Measurements from ENCODE around the gene CSF3R. TPM values are rescaled to one million over a fixed set of nuclear protein-coding genes. Genes with fewer than 3 reads are reported as not detected.

The CSF3R gene
- total RNA-seq, 5 donors from 2014 or later (not counting 1 experiment from before 2014, with no cell fraction given) = 0.25 to 2.1 (median 1.8) TPM

DNA sequence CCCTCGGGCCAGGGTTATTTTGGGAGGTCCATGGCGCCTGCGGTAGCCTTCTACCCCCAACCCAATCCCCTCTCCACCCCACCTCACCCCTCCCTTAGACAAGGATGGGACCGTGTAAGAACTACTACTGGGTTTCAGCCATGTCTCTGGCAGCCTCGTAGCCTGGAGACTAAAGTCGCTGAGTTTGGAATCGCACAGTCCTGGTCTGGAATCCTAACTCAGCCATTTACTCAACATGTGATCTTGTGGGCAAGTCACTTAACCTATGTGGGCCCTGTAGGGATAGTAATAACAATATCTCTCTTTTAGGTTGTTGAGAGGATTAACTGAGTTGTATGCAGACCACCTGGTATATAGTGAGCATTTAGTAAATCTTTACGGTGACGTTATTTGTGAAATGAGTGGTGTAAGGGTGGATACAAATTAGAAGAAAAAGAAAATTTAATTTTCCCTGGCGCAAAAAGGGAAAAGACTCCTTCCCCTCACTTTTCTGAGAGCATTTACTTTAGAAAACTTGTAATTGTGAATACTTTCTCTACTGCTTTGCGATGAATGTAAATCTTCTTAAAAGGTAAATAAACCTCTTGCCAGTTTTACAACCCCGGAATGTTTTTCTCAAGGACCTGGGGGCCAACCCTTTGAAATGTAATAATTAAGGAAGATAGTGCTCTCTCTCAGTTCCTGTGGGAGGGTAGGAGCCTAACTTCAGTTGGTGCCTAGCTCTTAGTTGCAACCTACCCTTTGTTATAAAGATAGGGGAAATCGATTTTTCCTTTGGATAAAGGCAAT, 17.9 kb downstream of the CSF3R start:
- 0% methylated on average over 4 of the region's 13 CpGs for WGBS (ENCODE audit: insufficient coverage)
- CTCF ChIA-PET = interaction anchor here in 1 of 2 donors (0.9 kb wide), 1 partner anchor 14 kb away, joined by 3 read pairs; the partner anchor contains the start of gene OSCP1

DNA sequence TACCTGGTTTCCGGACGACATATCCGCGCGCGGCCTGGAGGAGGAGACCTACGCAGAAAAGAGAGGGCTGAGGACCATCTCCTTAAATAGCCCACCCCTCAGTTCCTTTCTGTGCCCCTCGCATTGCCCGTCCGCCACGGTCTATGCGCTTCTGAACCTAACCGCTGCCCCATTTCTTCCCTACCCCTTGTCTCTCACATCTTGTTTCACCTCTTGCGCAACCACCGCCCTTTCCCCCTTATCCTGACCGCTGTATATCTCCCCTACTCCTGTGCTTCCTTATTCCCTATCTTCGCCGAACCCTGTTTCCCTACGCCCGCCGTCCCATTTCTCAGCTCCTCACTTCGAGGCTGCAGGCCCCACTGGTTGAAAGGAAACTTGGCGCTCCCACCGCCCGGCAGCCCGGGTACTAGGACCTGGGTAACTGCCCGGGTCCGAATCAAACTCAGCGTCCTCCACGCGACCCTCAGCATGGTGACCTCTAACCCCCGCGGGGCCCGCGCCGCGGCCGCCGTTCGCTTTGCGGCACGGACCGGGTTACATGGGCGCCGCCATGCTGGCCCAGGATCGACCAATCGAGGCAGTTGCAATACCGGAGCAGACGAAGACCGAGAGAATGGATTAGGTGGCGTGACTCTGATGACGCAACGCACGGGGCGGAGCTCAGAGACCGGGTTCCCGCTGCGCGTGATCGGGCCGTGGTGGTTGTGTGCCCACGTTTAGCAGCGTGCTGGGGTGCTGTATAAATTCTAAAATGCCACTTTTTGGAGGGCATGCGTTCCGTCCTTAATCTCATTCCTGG, 18.7 kb downstream of the CSF3R start, which contains the start of gene MRPS15:
Gene MRPS15, minus strand, starts transcription at position 582 of the 802 bp plus-strand sequence. Its CDS starts 109 bp downstream, at position 473.
- WGBS (ENCODE audit: insufficient coverage) = under 1% methylated on average over 65 of the region's 65 CpGs
- Mint-ChIP-seq H3K27ac (peak within 1 kb of the TSS; percentile 88 to 97), H3K27me3 (no peaks in the 10 kb centered on the region), H3K9me3 (no peaks in the 10 kb centered on the region), H3K4me3 (peak within 1 kb of the TSS; percentile 95 to 100 (median 99)), H3K36me3 (peaks cover 12% of the 10 kb centered on the region), H3K4me1 (peaks cover 33 to 36% (median 35%) of the 10 kb centered on the region in 3 donors)
- peak; percentile 86 to 97 (median 94) for DNase-seq
- Histone ChIP-seq H3K4me1 (ENCODE audit: control insufficient read depth in 1 of 2, extremely low read depth in 1 of 2, insufficient read depth in 2 of 2, low read length in 2 of 2) (peaks cover 12 to 23% of the 10 kb centered on the region in 2 experiments), H3K27me3 (replicated peaks in 1 of 2; ENCODE audit: control insufficient read depth in 2 of 2, extremely low read depth in 1 of 2, insufficient read depth in 2 of 2, low read length in 1 of 2) (no peaks in the 10 kb centered on the region), H3K9me3 (no peaks in the 10 kb centered on the region), H3K27ac (ENCODE audit: low read length) (peak within 1 kb of the TSS; percentile 83), H3K36me3 (ENCODE audit: control insufficient read depth in 2 of 2, extremely low read depth in 1 of 2, insufficient read depth in 1 of 2, low read length in 1 of 2) (peaks cover 0 to 25% of the 10 kb centered on the region in 2 donors), H3K4me3 (ENCODE audit: control insufficient read depth in 1 of 2, extremely low read depth in 1 of 2, low read length in 1 of 2) (peak within 1 kb of the TSS; percentile 97 to 100)
- peak; percentile 97 to 98 (median 98) for ATAC-seq (replicated peaks in 1 of 4)
- CTCF ChIA-PET = interaction anchor here in 1 of 2 donors (0.6 to 1.0 kb wide), 3 partner anchors 14 to 92 kb away, joined by 3 to 4 read pairs (median 3); partner anchors contain the start of gene OSCP1
- POLR2A ChIA-PET = interaction anchor here (0.6 to 1.0 kb wide), 3 partner anchors 13 to 1578 kb away, joined by 3 to 8 read pairs (median 4); partner anchors contain the start of gene OSCP1 (in 2 of the 2)

More for the DNA sequence above, 17.9 kb downstream of the CSF3R start:
- Mint-ChIP-seq H3K4me3 (peak overlapping the region; percentile 95 to 100 (median 99)), H3K36me3 (peaks cover 8% of the 10 kb centered on the region), H3K27me3 (no peaks in the 10 kb centered on the region), H3K9me3 (no peaks in the 10 kb centered on the region), H3K27ac (peak overlapping the region; percentile 88 to 97), H3K4me1 (peaks cover 28 to 31% (median 30%) of the 10 kb centered on the region in 3 donors)
- peak in 1 of 35 experiments; percentile 14 for DNase-seq
- H3K27ac ChIP-seq (ENCODE audit: low read length) = peak overlapping the region; percentile 83
- H3K36me3 ChIP-seq (ENCODE audit: control insufficient read depth in 2 of 2, extremely low read depth in 1 of 2, insufficient read depth in 1 of 2, low read length in 1 of 2) = peaks cover 0 to 18% of the 10 kb centered on the region in 2 donors
- POLR2A ChIA-PET = interaction anchor here (0.5 to 1.0 kb wide), 3 partner anchors 14 to 1578 kb away, joined by 3 to 8 read pairs (median 4); partner anchors contain the start of gene OSCP1 (in 1 of the 2)
- no peaks in the 10 kb centered on the region for H3K27me3 ChIP-seq (replicated peaks in 1 of 2; ENCODE audit: control insufficient read depth in 2 of 2, extremely low read depth in 1 of 2, insufficient read depth in 2 of 2, low read length in 1 of 2)
- H3K9me3 ChIP-seq = no peaks in the 10 kb centered on the region
- H3K4me3 ChIP-seq (ENCODE audit: control insufficient read depth in 1 of 2, extremely low read depth in 1 of 2, low read length in 1 of 2) = peak overlapping the region; percentile 97 to 100
- peaks cover 12 to 23% of the 10 kb centered on the region in 2 experiments for H3K4me1 ChIP-seq (ENCODE audit: control insufficient read depth in 1 of 2, extremely low read depth in 1 of 2, insufficient read depth in 2 of 2, low read length in 2 of 2)
- ATAC-seq (replicated peaks in 1 of 4) = peak; percentile 51 to 64 (median 54)

DNA sequence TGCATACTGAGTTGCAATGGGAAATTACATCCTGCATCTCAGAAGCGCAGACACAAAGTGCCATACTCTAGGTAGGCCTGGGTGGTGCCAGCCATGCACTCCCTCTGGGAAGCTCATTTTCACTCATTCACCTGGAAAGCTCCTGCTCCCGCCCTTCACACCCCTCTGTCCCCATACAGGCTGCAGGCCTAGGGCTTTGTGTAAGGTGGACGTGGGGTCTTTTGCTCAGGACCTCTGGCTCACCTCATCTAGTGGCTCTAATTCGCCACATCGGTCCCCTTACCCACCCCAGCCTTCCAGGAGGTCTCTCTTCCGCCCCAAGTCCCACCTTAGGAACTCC, 19.3 kb downstream of the CSF3R start:
- H3K4me3 ChIP-seq (ENCODE audit: control insufficient read depth in 1 of 2, extremely low read depth in 1 of 2, low read length in 1 of 2) = peak overlapping the region; percentile 97 to 100
- DNase-seq (no peak), ATAC-seq (replicated peaks in 1 of 4) (no peak)
- no peaks in the 10 kb centered on the region for H3K9me3 Mint-ChIP-seq
- peak overlapping the region; percentile 95 to 100 (median 99) for H3K4me3 Mint-ChIP-seq
- 88% methylated on average over 1 of the region's 6 CpGs for WGBS (ENCODE audit: insufficient coverage)
- H3K27me3 Mint-ChIP-seq = no peaks in the 10 kb centered on the region
- peaks cover 38 to 42% (median 41%) of the 10 kb centered on the region in 3 donors for H3K4me1 Mint-ChIP-seq
- peaks cover 14 to 28% of the 10 kb centered on the region in 2 experiments for H3K4me1 ChIP-seq (ENCODE audit: control insufficient read depth in 1 of 2, extremely low read depth in 1 of 2, insufficient read depth in 2 of 2, low read length in 2 of 2)
- H3K36me3 Mint-ChIP-seq = peaks cover 16% of the 10 kb centered on the region
- ChIA-PET POLR2A (no interaction called here), CTCF (interaction anchor here in 1 of 2 donors (1.0 kb wide), 1 partner anchor 13 kb away, joined by 4 read pairs; the partner anchor contains the start of gene OSCP1)
- H3K36me3 ChIP-seq (ENCODE audit: control insufficient read depth in 2 of 2, extremely low read depth in 1 of 2, insufficient read depth in 1 of 2, low read length in 1 of 2) = peaks cover 0 to 25% of the 10 kb centered on the region in 2 donors
- no peaks in the 10 kb centered on the region for H3K9me3 ChIP-seq
- H3K27ac Mint-ChIP-seq = peak overlapping the region; percentile 88 to 97
- peak overlapping the region; percentile 83 for H3K27ac ChIP-seq (ENCODE audit: low read length)
- no peaks in the 10 kb centered on the region for H3K27me3 ChIP-seq (replicated peaks in 1 of 2; ENCODE audit: control insufficient read depth in 2 of 2, extremely low read depth in 1 of 2, insufficient read depth in 2 of 2, low read length in 1 of 2)

DNA sequence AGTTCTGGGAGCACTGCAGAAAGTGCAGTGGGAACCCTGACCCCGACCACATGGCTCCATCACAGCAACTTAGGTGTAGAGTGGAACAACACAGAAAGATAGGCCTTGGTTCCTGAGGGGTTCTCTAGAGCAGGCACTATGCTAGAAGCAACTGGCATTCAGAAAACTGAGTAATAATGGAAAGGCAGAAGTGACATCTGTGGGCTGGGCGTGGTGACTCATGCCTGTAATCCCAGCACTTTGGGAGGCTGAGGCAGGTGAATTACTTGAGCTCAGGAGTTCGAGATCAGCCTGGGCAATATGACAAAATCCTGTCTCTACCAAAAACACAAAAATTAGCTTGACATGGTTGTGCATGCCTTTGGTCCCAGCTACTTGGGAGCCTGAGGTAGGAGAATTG, 23.8 kb downstream of the CSF3R start:
- Mint-ChIP-seq H3K27me3 (no peaks in the 10 kb centered on the region), H3K9me3 (no peaks in the 10 kb centered on the region), H3K4me1 (peaks cover 46 to 53% (median 47%) of the 10 kb centered on the region in 3 donors), H3K36me3 (peaks cover 34% of the 10 kb centered on the region), H3K4me3 (peak overlapping the region in 1 of 3 donors; percentile 66), H3K27ac (peak overlapping the region; percentile 47 to 75)
- Histone ChIP-seq H3K27me3 (replicated peaks in 1 of 2; ENCODE audit: control insufficient read depth in 2 of 2, extremely low read depth in 1 of 2, insufficient read depth in 2 of 2, low read length in 1 of 2) (no peaks in the 10 kb centered on the region), H3K27ac (ENCODE audit: low read length) (no peak overlapping the region), H3K4me3 (ENCODE audit: control insufficient read depth in 1 of 2, extremely low read depth in 1 of 2, low read length in 1 of 2) (no peak overlapping the region), H3K4me1 (ENCODE audit: control insufficient read depth in 1 of 2, extremely low read depth in 1 of 2, insufficient read depth in 2 of 2, low read length in 2 of 2) (peaks cover 24 to 40% of the 10 kb centered on the region in 2 experiments), H3K9me3 (no peaks in the 10 kb centered on the region), H3K36me3 (ENCODE audit: control insufficient read depth in 2 of 2, extremely low read depth in 1 of 2, insufficient read depth in 1 of 2, low read length in 1 of 2) (peaks cover 5 to 54% of the 10 kb centered on the region in 2 donors)
- ChIA-PET CTCF (no interaction called here), POLR2A (no interaction called here)
- no peak for DNase-seq
- 40% methylated on average over 1 of the region's 3 CpGs for WGBS (ENCODE audit: insufficient coverage)
- no peak for ATAC-seq (replicated peaks in 1 of 4)

DNA sequence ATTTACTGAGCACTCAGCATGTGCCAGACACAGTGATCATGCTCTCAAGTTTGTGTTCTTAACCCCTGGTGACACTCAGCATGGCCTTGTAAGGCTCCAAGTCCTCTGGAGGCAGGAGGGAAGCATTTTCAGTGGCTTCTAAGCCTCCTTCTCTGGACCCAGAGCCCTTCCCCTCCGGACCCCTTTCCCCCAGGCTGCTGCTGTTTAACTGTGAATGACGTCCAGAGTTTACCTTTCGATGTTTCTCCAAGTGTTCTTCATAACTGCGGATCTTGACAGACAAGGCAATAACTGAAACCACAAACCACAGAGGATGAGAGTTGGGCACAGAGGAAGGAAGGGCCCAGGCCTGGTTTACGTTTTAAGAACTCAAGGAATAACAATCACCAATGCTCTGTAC, 25.0 kb downstream of the CSF3R start:
- no peaks in the 10 kb centered on the region for H3K9me3 Mint-ChIP-seq
- H3K36me3 Mint-ChIP-seq = peaks cover 34% of the 10 kb centered on the region
- DNase-seq (peak in 2 of 35 experiments; percentile 33 to 39), ATAC-seq (replicated peaks in 1 of 4) (peak; percentile 40 to 94 (median 58))
- H3K9me3 ChIP-seq = no peaks in the 10 kb centered on the region
- ChIA-PET POLR2A (no interaction called here), CTCF (no interaction called here)
- H3K27ac ChIP-seq (ENCODE audit: low read length) = no peak overlapping the region
- H3K27me3 Mint-ChIP-seq = no peaks in the 10 kb centered on the region
- peak overlapping the region; percentile 17 to 66 (median 28) for H3K4me3 Mint-ChIP-seq
- H3K4me1 Mint-ChIP-seq = peaks cover 37 to 42% (median 40%) of the 10 kb centered on the region in 3 donors
- peaks cover 5 to 54% of the 10 kb centered on the region in 2 donors for H3K36me3 ChIP-seq (ENCODE audit: control insufficient read depth in 2 of 2, extremely low read depth in 1 of 2, insufficient read depth in 1 of 2, low read length in 1 of 2)
- WGBS (ENCODE audit: insufficient coverage) = 0% methylated on average over 1 of the region's 5 CpGs
- no peak overlapping the region for H3K4me3 ChIP-seq (ENCODE audit: control insufficient read depth in 1 of 2, extremely low read depth in 1 of 2, low read length in 1 of 2)
- peaks cover 17 to 29% of the 10 kb centered on the region in 2 experiments for H3K4me1 ChIP-seq (ENCODE audit: control insufficient read depth in 1 of 2, extremely low read depth in 1 of 2, insufficient read depth in 2 of 2, low read length in 2 of 2)
- H3K27ac Mint-ChIP-seq = peak overlapping the region; percentile 74 to 85
- H3K27me3 ChIP-seq (replicated peaks in 1 of 2; ENCODE audit: control insufficient read depth in 2 of 2, extremely low read depth in 1 of 2, insufficient read depth in 2 of 2, low read length in 1 of 2) = no peaks in the 10 kb centered on the region

All from T-cell (primary cell).